ENCODE results near the gene CTDSP2. TPM values are rescaled to one million over a fixed set of nuclear protein-coding genes. Genes with fewer than 3 reads are reported as not detected.

CTDSP2 gene
- total RNA-seq, 1 donor from 2014 or later: 71.2 TPM

DNA sequence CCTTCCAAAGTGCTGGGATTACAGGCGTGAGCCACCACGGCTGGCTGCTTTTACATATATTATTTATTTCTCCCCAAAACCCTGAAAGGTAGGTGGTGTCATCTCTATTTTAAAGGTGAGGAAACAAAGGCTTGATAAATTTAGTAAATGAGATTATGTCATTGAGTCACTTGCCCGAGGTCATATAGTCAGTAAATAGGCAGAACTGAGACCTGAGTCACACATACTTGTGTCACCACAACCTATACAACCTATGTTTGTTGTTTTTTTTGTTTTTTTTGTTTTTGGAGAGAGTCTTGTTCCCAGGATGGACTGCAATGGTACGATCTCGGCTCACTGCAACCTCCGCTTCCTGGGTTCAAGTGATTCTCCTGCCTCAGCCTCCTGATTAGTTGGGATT, 51.2 kb downstream of the CTDSP2 start:
- no peak for DNase-seq (ENCODE audit: low read depth)
- H3K4me3 ChIP-seq (ENCODE audit: low read depth, low read length): no peak overlapping the region
- H3K27me3 ChIP-seq (ENCODE audit: control insufficient read depth, insufficient read depth, low read length): no peaks in the 10 kb centered on the region
- no peak for TF ChIP-seq CTCF (IDR thresholded peaks at IDR 0.05; ENCODE audit: insufficient read depth, low read length, poor library complexity, severe bottlenecking)
- no peaks in the 10 kb centered on the region for H3K36me3 ChIP-seq (ENCODE audit: control insufficient read depth, insufficient read depth, low read length)

DNA sequence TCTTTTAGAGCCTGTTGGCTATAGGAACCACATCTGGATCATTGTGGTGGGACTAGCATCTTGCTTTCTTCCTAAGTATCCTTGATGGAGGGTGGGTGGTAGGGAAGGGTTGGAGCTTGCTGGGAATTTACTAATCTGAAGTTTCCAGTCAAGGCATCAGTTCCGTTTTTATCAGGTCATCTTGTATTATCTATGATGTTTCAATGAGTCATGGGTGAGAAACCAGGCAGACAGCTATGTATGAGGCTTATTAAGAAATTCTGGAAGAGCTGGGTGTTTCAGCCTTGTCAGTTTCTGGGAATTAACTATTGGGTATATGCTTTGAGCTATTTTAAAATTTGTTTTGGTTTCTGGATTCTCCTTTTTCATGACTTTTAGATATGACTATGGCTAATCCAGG, 52.6 kb downstream of the CTDSP2 start:
- no peak overlapping the region for H3K4me3 ChIP-seq (ENCODE audit: low read depth, low read length)
- no peak for DNase-seq (ENCODE audit: low read depth)
- no peaks in the 10 kb centered on the region for H3K27me3 ChIP-seq (ENCODE audit: control insufficient read depth, insufficient read depth, low read length)
- H3K36me3 ChIP-seq (ENCODE audit: control insufficient read depth, insufficient read depth, low read length): no peaks in the 10 kb centered on the region
- TF ChIP-seq CTCF (IDR thresholded peaks at IDR 0.05; ENCODE audit: insufficient read depth, low read length, poor library complexity, severe bottlenecking): no peak

DNA sequence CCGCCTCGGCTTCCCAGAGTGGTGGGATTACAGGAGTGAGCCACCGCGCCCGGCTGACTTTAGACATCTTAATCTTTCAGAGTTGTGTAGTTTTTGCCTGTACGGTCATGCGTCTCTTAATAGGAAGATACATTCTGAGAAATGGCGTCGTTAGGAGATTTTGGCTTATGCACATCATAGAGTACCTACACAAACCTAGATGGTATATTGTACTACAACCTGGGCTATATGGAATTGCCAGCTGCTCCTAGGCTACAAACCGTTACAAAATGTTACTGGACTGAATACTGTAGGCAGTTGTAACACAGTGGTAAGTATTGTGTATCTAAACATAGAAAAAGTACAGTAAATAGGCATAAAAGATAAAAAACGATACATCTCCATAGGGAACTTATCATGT, 62.7 kb downstream of the CTDSP2 start:
- peaks cover 2% of the 10 kb centered on the region for H3K36me3 ChIP-seq (ENCODE audit: control insufficient read depth, insufficient read depth, low read length)
- no peak overlapping the region for H3K4me3 ChIP-seq (ENCODE audit: low read depth, low read length)
- TF ChIP-seq CTCF (IDR thresholded peaks at IDR 0.05; ENCODE audit: insufficient read depth, low read length, poor library complexity, severe bottlenecking): no peak
- DNase-seq (ENCODE audit: low read depth): no peak
- no peaks in the 10 kb centered on the region for H3K27me3 ChIP-seq (ENCODE audit: control insufficient read depth, insufficient read depth, low read length)

DNA sequence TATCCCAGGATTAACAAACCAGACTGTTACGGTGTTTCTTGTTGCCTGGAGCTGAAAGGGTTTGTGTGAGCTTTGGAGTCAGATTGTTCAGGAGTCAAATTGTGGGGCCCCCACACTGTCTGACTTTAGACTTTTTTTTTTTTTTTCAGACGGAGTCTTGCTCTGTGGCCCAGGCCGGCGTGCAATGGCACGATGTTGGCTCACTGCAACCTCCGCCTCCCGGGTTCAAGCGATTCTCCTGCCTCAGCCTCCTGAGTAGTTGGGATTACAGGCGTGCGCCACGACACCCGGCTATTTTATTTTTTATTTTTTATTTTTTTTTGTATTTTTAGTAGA, 63.1 kb downstream of the CTDSP2 start:
- H3K27me3 ChIP-seq (ENCODE audit: control insufficient read depth, insufficient read depth, low read length): no peaks in the 10 kb centered on the region
- H3K4me3 ChIP-seq (ENCODE audit: low read depth, low read length): peak overlapping the region; percentile 100
- no peak for TF ChIP-seq CTCF (IDR thresholded peaks at IDR 0.05; ENCODE audit: insufficient read depth, low read length, poor library complexity, severe bottlenecking)
- peaks cover 2% of the 10 kb centered on the region for H3K36me3 ChIP-seq (ENCODE audit: control insufficient read depth, insufficient read depth, low read length)
- no peak for DNase-seq (ENCODE audit: low read depth)

- Histone ChIP-seq H3K4me3 (ENCODE audit: low read depth, low read length) (peak within 1 kb of the TSS; percentile 100), H3K27me3 (ENCODE audit: control insufficient read depth, insufficient read depth, low read length) (no peaks in the 10 kb centered on the region), H3K36me3 (ENCODE audit: control insufficient read depth, insufficient read depth, low read length) (peaks cover 2% of the 10 kb centered on the region)
- DNase-seq (ENCODE audit: low read depth): peak; percentile 56
- peak; percentile 92 for TF ChIP-seq CTCF (IDR thresholded peaks at IDR 0.05; ENCODE audit: insufficient read depth, low read length, poor library complexity, severe bottlenecking)
These were observed 63.7 kb downstream of the CTDSP2 start, which contains the start of gene TSFM for GRCh38 chr12:57782608-57783465. Gene TSFM (plus strand): TSS chr12:57782787. CDS start chr12:57782802, 15 bp downstream.

DNA sequence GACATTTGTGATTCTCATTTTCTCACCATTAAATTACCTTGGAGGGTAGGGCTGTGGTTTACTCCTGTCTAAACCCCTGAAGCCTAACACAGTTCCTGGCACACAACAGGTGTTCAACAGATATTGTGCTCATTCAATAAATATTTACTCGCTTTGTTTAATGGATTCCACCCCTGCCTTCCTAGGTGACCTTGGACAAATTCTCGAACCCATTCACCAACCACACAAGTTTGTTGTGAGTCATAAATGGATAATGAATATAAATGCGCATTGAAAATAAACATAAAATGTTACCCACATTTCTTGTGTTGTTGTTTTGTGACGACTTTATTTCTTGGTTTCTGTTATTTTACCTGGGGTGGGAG, 64.3 kb downstream of the CTDSP2 start:
- H3K4me3 ChIP-seq (ENCODE audit: low read depth, low read length): no peak overlapping the region

More for the DNA sequence above, 64.3 kb downstream of the CTDSP2 start:
- H3K27me3 ChIP-seq (ENCODE audit: control insufficient read depth, insufficient read depth, low read length): no peaks in the 10 kb centered on the region
- no peak for DNase-seq (ENCODE audit: low read depth)
- peaks cover 2% of the 10 kb centered on the region for H3K36me3 ChIP-seq (ENCODE audit: control insufficient read depth, insufficient read depth, low read length)
- TF ChIP-seq CTCF (IDR thresholded peaks at IDR 0.05; ENCODE audit: insufficient read depth, low read length, poor library complexity, severe bottlenecking): no peak

Data from kidney epithelial cell (primary cell).